ENCODE measurements around the gene CYLD. TPM values are rescaled to one million over a fixed set of nuclear protein-coding genes. Genes with fewer than 3 reads are reported as not detected.
A peak's percentile ranks its signal among the peaks of the same experiment; 100 is the strongest.

CYLD gene
- total RNA-seq, 1 donor from 2014 or later, result 33.9 TPM

- H3K36me3 ChIP-seq, result no peaks in the 10 kb centered on the region
- DNase-seq (ENCODE audit: extremely low spot score in 2 of 2), result no peak
- no peaks in the 10 kb centered on the region for H3K9me3 ChIP-seq
- H3K27me3 ChIP-seq, result no peaks in the 10 kb centered on the region
- intact Hi-C loops (cut with DNase I), result no loop called here
- peak overlapping the region; percentile 38 to 47 for H3K4me3 ChIP-seq
- TF ChIP-seq POLR2AphosphoS5 (IDR thresholded peaks at IDR 0.05; ENCODE audit: insufficient read depth in 1 of 2, low read depth in 1 of 2), result peak in 1 of 2 donors; percentile 8
- TF ChIP-seq CTCF (IDR thresholded peaks at IDR 0.05), result no peak
- peak overlapping the region; percentile 78 for H3K27ac ChIP-seq
- peaks cover 46% of the 10 kb centered on the region for H3K4me1 ChIP-seq
Measured at GRCh38 chr16:50697881-50698767, 43.8 kb upstream of the CYLD start.

GRCh38 chr16:50699326-50700159 is 42.3 kb upstream of the CYLD start:
- TF ChIP-seq POLR2AphosphoS5 (IDR thresholded peaks at IDR 0.05; ENCODE audit: insufficient read depth in 1 of 2, low read depth in 1 of 2) (peak; percentile 32 to 70), POLR2A (IDR thresholded peaks at IDR 0.05) (no peak)
- intact Hi-C loops (cut with DNase I), result no loop called here
- Histone ChIP-seq H3K9me3 (peaks cover 1% of the 10 kb centered on the region), H3K4me3 (no peak overlapping the region), H3K27me3 (no peaks in the 10 kb centered on the region), H3K27ac (peak overlapping the region; percentile 78), H3K36me3 (no peaks in the 10 kb centered on the region), H3K4me1 (peaks cover 46% of the 10 kb centered on the region)
- DNase-seq (ENCODE audit: extremely low spot score in 2 of 2), result peak in 1 of 2 donors; percentile 84

GRCh38 chr16:50702725-50703124 is 39.2 kb upstream of the CYLD start:
- Histone ChIP-seq H3K27ac (peak overlapping the region; percentile 9), H3K36me3 (no peaks in the 10 kb centered on the region), H3K4me3 (no peak overlapping the region), H3K4me1 (peaks cover 19% of the 10 kb centered on the region), H3K27me3 (no peaks in the 10 kb centered on the region), H3K9me3 (peaks cover 3% of the 10 kb centered on the region)
- intact Hi-C loops (cut with DNase I), result no loop called here
- no peak for TF ChIP-seq POLR2A (IDR thresholded peaks at IDR 0.05)
- no peak for DNase-seq (ENCODE audit: extremely low spot score in 2 of 2)

GRCh38 chr16:50704245-50704644 is 37.6 kb upstream of the CYLD start:
- no peaks in the 10 kb centered on the region for H3K36me3 ChIP-seq
- no peak overlapping the region for H3K4me3 ChIP-seq
- intact Hi-C loops (cut with DNase I), result no loop called here
- no peak overlapping the region for H3K27ac ChIP-seq
- no peak for TF ChIP-seq POLR2A (IDR thresholded peaks at IDR 0.05)
- no peak for TF ChIP-seq POLR2AphosphoS5 (IDR thresholded peaks at IDR 0.05; ENCODE audit: insufficient read depth in 1 of 2, low read depth in 1 of 2)
- no peak for TF ChIP-seq CTCF (IDR thresholded peaks at IDR 0.05)
- DNase-seq (ENCODE audit: extremely low spot score in 2 of 2), result no peak
- H3K4me1 ChIP-seq, result peaks cover 9% of the 10 kb centered on the region
- no peaks in the 10 kb centered on the region for H3K27me3 ChIP-seq
- peaks cover 3% of the 10 kb centered on the region for H3K9me3 ChIP-seq

GRCh38 chr16:50705436-50706110 is 36.3 kb upstream of the CYLD start:
- no peak overlapping the region for H3K4me3 ChIP-seq
- intact Hi-C loops (cut with DNase I), result no loop called here
- H3K4me1 ChIP-seq, result peaks cover 4% of the 10 kb centered on the region
- H3K27me3 ChIP-seq, result no peaks in the 10 kb centered on the region
- H3K9me3 ChIP-seq, result peaks cover 3% of the 10 kb centered on the region
- H3K27ac ChIP-seq, result no peak overlapping the region
- no peak for DNase-seq (ENCODE audit: extremely low spot score in 2 of 2)
- TF ChIP-seq POLR2AphosphoS5 (IDR thresholded peaks at IDR 0.05; ENCODE audit: insufficient read depth in 1 of 2, low read depth in 1 of 2), result no peak
- TF ChIP-seq CTCF (IDR thresholded peaks at IDR 0.05), result no peak
- no peak for TF ChIP-seq POLR2A (IDR thresholded peaks at IDR 0.05)
- no peaks in the 10 kb centered on the region for H3K36me3 ChIP-seq

Measured in vagina (tissue), 2 donors.